K562 (cell line): ENCODE measurements around the gene SNRPA. TPM values are rescaled to one million over a fixed set of nuclear protein-coding genes. Genes with fewer than 3 reads are reported as not detected.

ENCODE experiments used
- CREB3L1 ChIP-seq: fragments of 450-650 bp; IDR thresholded peaks from 2 replicates; pipeline ENCODE4 v1.6.1; 2014; ENCODE audit warnings: low read depth, mild to moderate bottlenecking, moderate library complexity, borderline replicate concordance
- DLX4 ChIP-seq: fragments of 250-450 bp; sonication (Bioruptor Pico); IDR thresholded peaks from 2 replicates; pipeline ENCODE4 v1.6.1; 2021; ENCODE audit warnings: mild to moderate bottlenecking
- HMGXB4 ChIP-seq: sonication (generic); formaldehyde crosslinking; IDR thresholded peaks from 2 replicates; pipeline ENCODE4 v1.8.1; 2023; ENCODE audit warnings: mild to moderate bottlenecking, missing genetic modification reagents
- HNRNPLL ChIP-seq: fragments of 200-400 bp; formaldehyde crosslinking; IDR thresholded peaks from 2 replicates; pipeline ENCODE4 v1.6.1; 2017; ENCODE audit warnings: low read length, low read depth, mild to moderate bottlenecking; ENCODE audit not compliant: poor library complexity, severe bottlenecking
- KDM1A ChIP-seq, 2 experiments: fragments of 450-650 bp; IDR thresholded peaks; 2 replicates each; pipeline ENCODE4 v1.6.1; 2016; ENCODE audit warnings: mild to moderate bottlenecking in 2 of 2
- KLF10 ChIP-seq: fragments of 250-450 bp; sonication (Bioruptor Pico); IDR thresholded peaks from 2 replicates; pipeline ENCODE4 v1.6.1; 2021; ENCODE audit warnings: matching md5 sums
- MAX ChIP-seq: sonication (generic); formaldehyde crosslinking; IDR thresholded peaks from 2 replicates; pipeline ENCODE4 v1.9.0; 2022; ENCODE audit warnings: mild to moderate bottlenecking, missing genetic modification reagents
- MITF ChIP-seq: IDR thresholded peaks from 2 replicates; pipeline ENCODE4 v1.6.1; 2014; ENCODE audit warnings: antibody characterized with exemption
- NCOA4 ChIP-seq: fragments of 450-650 bp; IDR thresholded peaks from 2 replicates; pipeline ENCODE4 v1.6.1; 2018; ENCODE audit warnings: mild to moderate bottlenecking; ENCODE audit not compliant: partially characterized antibody
- SMARCE1 ChIP-seq: fragments of 450-650 bp; IDR thresholded peaks from 2 replicates; pipeline ENCODE4 v1.7.1; 2016; ENCODE audit warnings: mild to moderate bottlenecking
- TFAP4 ChIP-seq: sonication (generic); formaldehyde crosslinking; IDR thresholded peaks from 2 replicates; pipeline ENCODE4 v1.8.0; 2022; ENCODE audit warnings: missing genetic modification reagents, mild to moderate bottlenecking, moderate library complexity, borderline replicate concordance
- YY1 ChIP-seq, 3 experiments: IDR thresholded peaks; 2 replicates each; pipeline ENCODE4 v1.6.1; 2011; ENCODE audit warnings: low read length in 2 of 3, mild to moderate bottlenecking in 2 of 3, moderate library complexity in 2 of 3, borderline replicate concordance in 1 of 3, control low read depth in 1 of 3, low read depth in 1 of 3; ENCODE audit not compliant: insufficient read depth in 3 of 3, insufficient replicate concordance in 2 of 3, control insufficient read depth in 1 of 3, insufficient read length in 1 of 3; ENCODE audit errors: extremely low read depth in 1 of 3
- ZNF589 ChIP-seq: fragments of 200-800 bp; sonication (Bioruptor generic); IDR thresholded peaks from 2 replicates; pipeline ENCODE4 v1.6.1; 2016; ENCODE audit warnings: low read depth, missing genetic modification characterization, missing compliant biosample characterization
- ZNF655 ChIP-seq: fragments of 250-450 bp; sonication (Bioruptor Pico); IDR thresholded peaks from 2 replicates; pipeline ENCODE4 v1.5.0; 2021
- polyA plus RNA-seq, 8 experiments: library from polyadenylated mRNA; depleted of rRNA in 4 of 8; stranded (reverse) in 5 of 8; unstranded in 3 of 8; fragments of >200 nt; fragmentation: Nextera tagmentation in 2 of 8; fragmentation: Illumina TruSeq in 1 of 8; extraction: Ambion mirVana in 2 of 8; extraction: Trizol in 1 of 8; gene quantifications; 2 replicates each; pipeline versions ENCODE4 v1.2.1 to v1.2.3, GENCODE V29; 2011 to 2014; ENCODE audit warnings: inconsistent platforms in 1 of 8, missing spikeins in 1 of 8
- total RNA-seq, 7 experiments: library from RNA; depleted of rRNA in 6 of 7; stranded (reverse); fragments of >200 nt in 6 of 7; fragmentation: Illumina TruSeq in 2 of 7; extraction: Trizol in 2 of 7; gene quantifications; 2 replicates each; pipeline versions ENCODE4 v1.2.1 to v1.2.3, GENCODE V29; 2011 to 2021; ENCODE audit warnings: low replicate concordance in 1 of 7

The SNRPA gene
- total and polyA plus RNA-seq, 9 of the 15 experiments (the other 6 are each of a cell fraction or from before 2014, with no cell fraction given), result 16.3 to 311 (median 193) TPM

- peak; percentile 53; the same call in 1 of the 2 replicates for TF ChIP-seq HMGXB4 (CRISPR knock-in tag)
- peak; percentile 40; the same call in 1 of the 2 replicates for TF ChIP-seq CREB3L1
- TF ChIP-seq DLX4, result no peak
- TF ChIP-seq KLF10 (CRISPR knock-in tag), result no peak
- 0 out of 2 replicates have a peak, but pooled peaks have one; percentile 9 for TF ChIP-seq MITF
- TF ChIP-seq ZNF589 (CRISPR knock-in tag), result no peak
- TF ChIP-seq YY1 (IDR thresholded peaks at IDR 0.05; ENCODE audit: borderline replicate concordance in 1 of 3, control insufficient read depth in 1 of 3, extremely low read depth in 1 of 3, insufficient read depth in 3 of 3, insufficient read length in 1 of 3, insufficient replicate concordance in 2 of 3, low read depth in 1 of 3, low read length in 2 of 3), result peak in 2 of 3 experiments; percentile 25
- TF ChIP-seq SMARCE1, result 0 out of 2 replicates have a peak, but pooled peaks have one; percentile 18
- TF ChIP-seq NCOA4, result no peak
- no peak for TF ChIP-seq ZNF655
- TF ChIP-seq HNRNPLL, result peak; percentile 78
- peak; percentile 19; the same call in 1 of the 2 replicates for TF ChIP-seq TFAP4 (CRISPR knock-in tag)
- TF ChIP-seq KDM1A (IDR thresholded peaks at IDR 0.05), result no peak
- peak; percentile 85 for TF ChIP-seq MAX
Observed at GRCh38 chr19:40750874-40751537, at the start of gene SNRPA (continued).
